GM23338 (cell line): Measurements from ENCODE around the gene FRS2. TPM values are rescaled to one million over a fixed set of nuclear protein-coding genes. Genes with fewer than 3 reads are reported as not detected.

Experiments
- ATAC-seq: fragments of 200-7000 bp; cut with Tn5 transposase; 3 replicates; pipeline ENCODE4 v1.9.1; 2020
- DNase-seq: peaks from one replicate; pipeline ENCODE4 v3.0.0-alpha.2; 2015; ENCODE audit warnings: low spot score
- H2AFZ ChIP-seq: fragments of 200-600 bp; sonication (generic); 2 replicates; pipeline ENCODE4 v1.8.0; 2016; ENCODE audit warnings: antibody characterized with exemption, mild to moderate bottlenecking, moderate library complexity
- H3F3A ChIP-seq: fragments of 200-600 bp; sonication (generic); replicated peaks from 2 replicates; pipeline ENCODE4 v1.8.0; 2017; ENCODE audit warnings: antibody characterized with exemption, mixed run types, low read depth
- H3K27ac ChIP-seq: fragments of 200-600 bp; sonication (generic); 2 replicates; pipeline ENCODE4 v1.6.1; 2016; ENCODE audit warnings: low read depth
- H3K27me3 ChIP-seq: fragments of 200-600 bp; sonication (generic); 2 replicates; pipeline ENCODE4 v1.8.0; 2016; ENCODE audit warnings: mild to moderate bottlenecking, mixed run types, moderate library complexity; ENCODE audit not compliant: insufficient read depth
- H3K36me3 ChIP-seq: fragments of 200-600 bp; sonication (generic); 2 replicates; pipeline ENCODE4 v1.8.0; 2016; ENCODE audit warnings: mild to moderate bottlenecking; ENCODE audit not compliant: insufficient read depth
- H3K4me1 ChIP-seq: fragments of 200-600 bp; sonication (generic); 2 replicates; pipeline ENCODE4 v1.8.0; 2016; ENCODE audit warnings: mild to moderate bottlenecking, moderate library complexity; ENCODE audit not compliant: insufficient read depth
- H3K4me2 ChIP-seq: fragments of 200-600 bp; sonication (generic); 2 replicates; pipeline ENCODE4 v1.7.1; 2017; ENCODE audit warnings: mixed run types
- H3K4me3 ChIP-seq: fragments of 200-600 bp; sonication (generic); 2 replicates; pipeline ENCODE4 v1.6.1; 2016; ENCODE audit warnings: mixed run types
- H3K79me2 ChIP-seq: fragments of 200-600 bp; sonication (generic); replicated peaks from 2 replicates; pipeline ENCODE4 v1.8.0; 2017; ENCODE audit warnings: mild to moderate bottlenecking; ENCODE audit not compliant: insufficient read depth
- H3K9me2 ChIP-seq: fragments of 200-600 bp; sonication (generic); 2 replicates; pipeline ENCODE4 v1.8.0; 2017; ENCODE audit not compliant: insufficient read depth
- H4K20me1 ChIP-seq: fragments of 200-600 bp; sonication (generic); replicated peaks from 2 replicates; pipeline ENCODE4 v1.8.0; 2017; ENCODE audit warnings: mild to moderate bottlenecking; ENCODE audit not compliant: insufficient read depth
- H3K27ac Mint-ChIP-seq: 2 replicates; pipeline ENCODE4 v1.8.0; 2020; ENCODE audit warnings: inconsistent platforms, mild to moderate bottlenecking, moderate library complexity, mixed read lengths
- H3K27me3 Mint-ChIP-seq: 3 replicates; pipeline ENCODE4 v1.8.0; 2022; ENCODE audit warnings: low read depth, mild to moderate bottlenecking, moderate library complexity, mixed read lengths, inconsistent platforms; ENCODE audit not compliant: insufficient read depth, poor library complexity
- H3K36me3 Mint-ChIP-seq: 3 replicates; pipeline ENCODE4 v1.8.0; 2021; ENCODE audit warnings: low read depth, mild to moderate bottlenecking, inconsistent platforms, moderate library complexity, mixed read lengths
- H3K4me1 Mint-ChIP-seq: 3 replicates; pipeline ENCODE4 v1.8.0; 2020; ENCODE audit warnings: mild to moderate bottlenecking, inconsistent platforms, mixed read lengths
- H3K4me3 Mint-ChIP-seq: 3 replicates; pipeline ENCODE4 v1.8.0; 2021; ENCODE audit warnings: moderate library complexity, mild to moderate bottlenecking, inconsistent platforms, mixed read lengths
- H3K9me3 Mint-ChIP-seq: 3 replicates; pipeline ENCODE4 v1.8.0; 2020; ENCODE audit warnings: moderate library complexity, mild to moderate bottlenecking, inconsistent platforms, mixed read lengths
- ETS1 ChIP-seq: IDR thresholded peaks from 2 replicates; pipeline ENCODE4 v1.6.1; 2016; ENCODE audit warnings: antibody characterized with exemption
- EZH2 ChIP-seq: fragments of 200-600 bp; sonication (generic); IDR thresholded peaks from one replicate; pipeline ENCODE4 v1.8.0; 2017; ENCODE audit warnings: antibody characterized with exemption, mild to moderate bottlenecking, low read depth; ENCODE audit not compliant: unreplicated experiment
- EZH2phosphoT487 ChIP-seq: fragments of 200-600 bp; sonication (generic); IDR thresholded peaks from one replicate; pipeline ENCODE4 v1.8.1; 2018; ENCODE audit warnings: antibody characterized with exemption; ENCODE audit not compliant: unreplicated experiment
- JUNB ChIP-seq: IDR thresholded peaks from one replicate; pipeline ENCODE4 v1.6.1; 2016; ENCODE audit warnings: antibody characterized with exemption; ENCODE audit not compliant: unreplicated experiment
- NANOG ChIP-seq: IDR thresholded peaks from 2 replicates; pipeline ENCODE4 v1.6.1; 2016; ENCODE audit warnings: antibody characterized with exemption, borderline replicate concordance
- POLR2AphosphoS5 ChIP-seq: IDR thresholded peaks from 2 replicates; pipeline ENCODE4 v1.6.1; 2016; ENCODE audit warnings: antibody characterized with exemption, low read depth
- STAT1 ChIP-seq: IDR thresholded peaks from one replicate; pipeline ENCODE4 v1.6.1; 2016; ENCODE audit warnings: antibody characterized with exemption; ENCODE audit not compliant: unreplicated experiment
- ZNF114 ChIP-seq: fragments of 250-450 bp; sonication (Bioruptor Pico); IDR thresholded peaks from 2 replicates; pipeline ENCODE4 v1.5.0; 2020; ENCODE audit warnings: mild to moderate bottlenecking, moderate library complexity
- polyA plus RNA-seq: library from polyadenylated mRNA; unstranded; fragments of >200 nt; fragmentation: Nextera tagmentation; extraction: Ambion mirVana; gene quantifications from 2 replicates; pipeline ENCODE4 v1.2.1, GENCODE V29; 2016
- total RNA-seq: library from RNA; depleted of rRNA; stranded (reverse); fragments of >200 nt; shearing (Covaris generic); gene quantifications from 2 replicates; pipeline ENCODE4 v1.2.3, GENCODE V29; 2014
- TF ChIP-seq, protein P1 (sequence below): IDR thresholded peaks from one replicate; pipeline ENCODE4 v1.6.1; 2018; ENCODE audit warnings: antibody characterized with exemption; ENCODE audit not compliant: unreplicated experiment

Gene FRS2
- total and polyA plus RNA-seq, 2 experiments from 2014 or later, result 34.3 to 45.0 TPM

- Mint-ChIP-seq H3K4me3 (no peak overlapping the region), H3K4me1 (peaks cover 64% of the 10 kb centered on the region), H3K27me3 (no peaks in the 10 kb centered on the region), H3K9me3 (no peaks in the 10 kb centered on the region), H3K27ac (no peak overlapping the region), H3K36me3 (no peaks in the 10 kb centered on the region)
- peaks cover 28% of the 10 kb centered on the region for H4K20me1 ChIP-seq
- no peak overlapping the region for H3K27ac ChIP-seq
- DNase-seq, result no peak
- H3K4me2 ChIP-seq, result peak overlapping the region; percentile 42
- no peak overlapping the region for H3K4me3 ChIP-seq
- H3K9me2 ChIP-seq, result no peaks in the 10 kb centered on the region
- TF ChIP-seq ETS1 (no peak), STAT1 (no peak), NANOG (no peak), POLR2AphosphoS5 (no peak)
- TF ChIP-seq, protein P1, sequence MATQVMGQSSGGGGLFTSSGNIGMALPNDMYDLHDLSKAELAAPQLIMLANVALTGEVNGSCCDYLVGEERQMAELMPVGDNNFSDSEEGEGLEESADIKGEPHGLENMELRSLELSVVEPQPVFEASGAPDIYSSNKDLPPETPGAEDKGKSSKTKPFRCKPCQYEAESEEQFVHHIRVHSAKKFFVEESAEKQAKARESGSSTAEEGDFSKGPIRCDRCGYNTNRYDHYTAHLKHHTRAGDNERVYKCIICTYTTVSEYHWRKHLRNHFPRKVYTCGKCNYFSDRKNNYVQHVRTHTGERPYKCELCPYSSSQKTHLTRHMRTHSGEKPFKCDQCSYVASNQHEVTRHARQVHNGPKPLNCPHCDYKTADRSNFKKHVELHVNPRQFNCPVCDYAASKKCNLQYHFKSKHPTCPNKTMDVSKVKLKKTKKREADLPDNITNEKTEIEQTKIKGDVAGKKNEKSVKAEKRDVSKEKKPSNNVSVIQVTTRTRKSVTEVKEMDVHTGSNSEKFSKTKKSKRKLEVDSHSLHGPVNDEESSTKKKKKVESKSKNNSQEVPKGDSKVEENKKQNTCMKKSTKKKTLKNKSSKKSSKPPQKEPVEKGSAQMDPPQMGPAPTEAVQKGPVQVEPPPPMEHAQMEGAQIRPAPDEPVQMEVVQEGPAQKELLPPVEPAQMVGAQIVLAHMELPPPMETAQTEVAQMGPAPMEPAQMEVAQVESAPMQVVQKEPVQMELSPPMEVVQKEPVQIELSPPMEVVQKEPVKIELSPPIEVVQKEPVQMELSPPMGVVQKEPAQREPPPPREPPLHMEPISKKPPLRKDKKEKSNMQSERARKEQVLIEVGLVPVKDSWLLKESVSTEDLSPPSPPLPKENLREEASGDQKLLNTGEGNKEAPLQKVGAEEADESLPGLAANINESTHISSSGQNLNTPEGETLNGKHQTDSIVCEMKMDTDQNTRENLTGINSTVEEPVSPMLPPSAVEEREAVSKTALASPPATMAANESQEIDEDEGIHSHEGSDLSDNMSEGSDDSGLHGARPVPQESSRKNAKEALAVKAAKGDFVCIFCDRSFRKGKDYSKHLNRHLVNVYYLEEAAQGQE, result no peak
- H3F3A ChIP-seq, result no peaks in the 10 kb centered on the region
- no peak overlapping the region for H2AFZ ChIP-seq
- H3K36me3 ChIP-seq, result no peaks in the 10 kb centered on the region
- ATAC-seq, result peak; percentile 47; the same call in 2 of the 3 replicates
- H3K27me3 ChIP-seq, result no peaks in the 10 kb centered on the region
- peaks cover 47% of the 10 kb centered on the region for H3K4me1 ChIP-seq
- peaks cover 99% of the 10 kb centered on the region for H3K79me2 ChIP-seq
Observed at GRCh38 chr12:69509904-69510827, 40.0 kb downstream of the FRS2 start.

DNA sequence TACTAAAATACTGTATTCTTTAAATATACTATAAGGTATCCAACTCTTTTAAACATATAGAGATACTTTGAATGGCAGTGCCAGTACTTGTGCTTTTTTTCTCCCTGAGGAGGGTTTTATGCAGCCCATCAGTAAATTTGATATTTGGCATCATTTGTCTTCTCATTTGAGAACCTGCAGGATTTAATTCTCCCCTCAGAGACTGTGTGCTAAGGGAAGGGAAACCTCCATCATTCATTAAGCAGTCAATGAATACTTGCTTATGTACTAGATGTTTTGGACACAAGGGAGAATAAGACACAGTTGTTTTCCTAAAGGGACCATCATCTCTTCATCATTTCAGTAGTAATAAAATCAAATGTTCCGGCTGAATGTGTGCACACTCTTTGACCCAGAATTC is 40.8 kb downstream of the FRS2 start:
- H3K4me1 Mint-ChIP-seq, result peaks cover 72% of the 10 kb centered on the region
- peaks cover 54% of the 10 kb centered on the region for H3K4me1 ChIP-seq
- no peak overlapping the region for H2AFZ ChIP-seq
- H3K4me3 ChIP-seq, result no peak overlapping the region
- no peaks in the 10 kb centered on the region for H3K36me3 ChIP-seq
- H4K20me1 ChIP-seq, result peaks cover 23% of the 10 kb centered on the region
- no peak overlapping the region for H3K4me3 Mint-ChIP-seq
- no peaks in the 10 kb centered on the region for H3F3A ChIP-seq
- H3K36me3 Mint-ChIP-seq, result no peaks in the 10 kb centered on the region
- H3K27me3 ChIP-seq, result no peaks in the 10 kb centered on the region
- H3K9me3 Mint-ChIP-seq, result no peaks in the 10 kb centered on the region
- H3K79me2 ChIP-seq, result peaks cover 99% of the 10 kb centered on the region
- H3K27me3 Mint-ChIP-seq, result no peaks in the 10 kb centered on the region
- DNase-seq (no peak), ATAC-seq (no peak)
- H3K27ac Mint-ChIP-seq, result no peak overlapping the region
- peak overlapping the region; percentile 31; the same call in 1 of the 2 replicates for H3K4me2 ChIP-seq
- no peaks in the 10 kb centered on the region for H3K9me2 ChIP-seq
- no peak overlapping the region for H3K27ac ChIP-seq
- TF ChIP-seq ETS1, result no peak
- TF ChIP-seq EZH2, result no peak
- TF ChIP-seq, protein P1, result no peak
- no peak for TF ChIP-seq JUNB
- no peak for TF ChIP-seq STAT1
- TF ChIP-seq EZH2phosphoT487, result no peak
- TF ChIP-seq ZNF114, result no peak
